ENCODE measurements around the gene NELFB. TPM values are rescaled to one million over a fixed set of nuclear protein-coding genes. Genes with fewer than 3 reads are reported as not detected.

The NELFB gene
- total and polyA plus RNA-seq, 2 of the 4 experiments (the other 2 are of a cell fraction): 36.9 to 66.0 TPM

GRCh38 chr9:137303151-137303892 lies 48.2 kb downstream of the NELFB start:
- POLR2A ChIA-PET (ENCODE audit: unreplicated experiment): no interaction called here
- H2BK5ac ChIP-seq (ENCODE audit: low read depth, low read length, poor library complexity, severe bottlenecking): no peak overlapping the region
- H4K91ac ChIP-seq (ENCODE audit: insufficient read depth, low read depth, low read length): no peak overlapping the region
- peaks cover 3% of the 10 kb centered on the region for H3K4me1 ChIP-seq (ENCODE audit: control insufficient read depth, insufficient read depth, low read length)
- no peak overlapping the region for H3K14ac ChIP-seq (replicated peaks; ENCODE audit: low read depth, low read length)
- no peak overlapping the region for H3K4me2 ChIP-seq (ENCODE audit: low read depth, low read length)
- H4K5ac ChIP-seq (ENCODE audit: low read depth, low read length): no peak overlapping the region
- CTCF ChIA-PET: interaction anchor here (0.7 to 1.4 kb wide), 2 partner anchors 21 to 232 kb away, joined by 3 read pairs; no protein-coding TSS in a partner anchor
- no peak overlapping the region for H2BK120ac ChIP-seq (ENCODE audit: low read depth, low read length)
- H3K56ac ChIP-seq (ENCODE audit: extremely low read depth, insufficient read depth, low read length): no peak overlapping the region
- WGBS, 2 experiments (ENCODE audit: extremely low coverage in 2 of 2, insufficient read length in 1 of 2): 85% methylated on average over 8 of the region's 23 CpGs; no CpG with 5 or more reads in 1 of the 2 experiments
- no peaks in the 10 kb centered on the region for H3K9me3 ChIP-seq (ENCODE audit: control insufficient read depth, insufficient read depth, low read length)
- H3K79me1 ChIP-seq (ENCODE audit: low read depth in 1 of 2, low read length in 2 of 2): no peaks in the 10 kb centered on the region
- no peak overlapping the region for H2BK15ac ChIP-seq (ENCODE audit: low read depth, low read length)
- no peak overlapping the region for H2BK20ac ChIP-seq (ENCODE audit: low read depth, low read length)
- H3K23ac ChIP-seq (ENCODE audit: low read depth, low read length): no peak overlapping the region
- no peak overlapping the region for H3K4ac ChIP-seq (ENCODE audit: low read depth, low read length)
- no peak overlapping the region for H3K18ac ChIP-seq (ENCODE audit: low read depth, low read length)
- no peaks in the 10 kb centered on the region for H3K36me3 ChIP-seq (ENCODE audit: control insufficient read depth, insufficient read depth, low read length)
- no peak overlapping the region for H4K8ac ChIP-seq (ENCODE audit: low read depth in 2 of 2, low read length in 2 of 2)
- no peak overlapping the region for H3K4me3 ChIP-seq (ENCODE audit: insufficient read depth, low read depth, low read length)
- peaks cover 4% of the 10 kb centered on the region; the same call in 1 of the 2 replicates for H4K20me1 ChIP-seq (ENCODE audit: insufficient read depth, low read length)
- no peak overlapping the region for H3K9ac ChIP-seq (ENCODE audit: low read depth, low read length)
- no TSS peak for BruUV-seq (replicated peaks)
- intact Hi-C loops (cut with micrococcal nuclease) (no loop called here), dilution Hi-C loops (cut with HindIII; ENCODE audit: low sequenced_read_pairs, unreplicated experiment) (no loop called here), in situ Hi-C loops (cut with MboI; ENCODE audit: low sequenced_read_pairs) (no loop called here)
- no peak overlapping the region for H3K27ac ChIP-seq (ENCODE audit: insufficient read depth, low read length)
- peaks cover 20% of the 10 kb centered on the region for H3K27me3 ChIP-seq (ENCODE audit: control insufficient read depth, insufficient read depth, low read length)
- no peak overlapping the region for H2AK9ac ChIP-seq (replicated peaks; ENCODE audit: low read depth, low read length, poor library complexity)
- no peak overlapping the region for H2AK5ac ChIP-seq (ENCODE audit: low read depth, low read length)
- peak overlapping the region; percentile 14 for H2AFZ ChIP-seq (replicated peaks; ENCODE audit: low read length, poor library complexity)
- H3K9me1 ChIP-seq (ENCODE audit: insufficient read depth, low read length): no peaks in the 10 kb centered on the region
- no peak for DNase-seq
- TF ChIP-seq NFE2L2 (IDR thresholded peaks at IDR 0.05; ENCODE audit: low read depth, low read length): no peak
- no peak for TF ChIP-seq RFX5 (IDR thresholded peaks at IDR 0.05; ENCODE audit: low read depth, low read length)
- TF ChIP-seq POLR2A (IDR thresholded peaks at IDR 0.05; ENCODE audit: low read depth, low read length): no peak
- TF ChIP-seq USF2 (IDR thresholded peaks at IDR 0.05; ENCODE audit: low read depth, low read length): no peak
- no peak for TF ChIP-seq FOS (IDR thresholded peaks at IDR 0.05; ENCODE audit: low read depth, low read length)
- no peak for TF ChIP-seq RCOR1 (IDR thresholded peaks at IDR 0.05; ENCODE audit: insufficient replicate concordance, low read length)
- no peak for TF ChIP-seq CEBPB (IDR thresholded peaks at IDR 0.05; ENCODE audit: low read depth, low read length)
- TF ChIP-seq ELK1 (IDR thresholded peaks at IDR 0.05; ENCODE audit: borderline replicate concordance, low read depth, low read length): no peak
- no peak for TF ChIP-seq MAFK (IDR thresholded peaks at IDR 0.05; ENCODE audit: low read depth, low read length)
- no peak for TF ChIP-seq MAZ (IDR thresholded peaks at IDR 0.05; ENCODE audit: borderline replicate concordance, low read depth, low read length)
- no peak for TF ChIP-seq BHLHE40 (IDR thresholded peaks at IDR 0.05; ENCODE audit: low read depth, low read length)
- TF ChIP-seq MXI1 (IDR thresholded peaks at IDR 0.05; ENCODE audit: borderline replicate concordance, low read depth, low read length): no peak
- no peak for TF ChIP-seq CHD1 (IDR thresholded peaks at IDR 0.05; ENCODE audit: low read depth, low read length)
- no peak for TF ChIP-seq RAD21 (IDR thresholded peaks at IDR 0.05; ENCODE audit: low read length)
- no peak for TF ChIP-seq CTCF (conservative IDR thresholded peaks at IDR 0.05; ENCODE audit: low read depth, low read length)
- no peak for TF ChIP-seq SMC3 (IDR thresholded peaks at IDR 0.05; ENCODE audit: low read depth, low read length)
- no peak for ATAC-seq (ENCODE audit: low read depth)

Measured in IMR-90 (cell line).